A549 treated with CpdA at 1 μM for 4 hours (cell line): ENCODE data around the gene HSPB1. TPM values are rescaled to one million over a fixed set of nuclear protein-coding genes. Genes with fewer than 3 reads are reported as not detected.

Experiments used
- total RNA-seq: library from RNA; stranded (reverse); fragments of 200-300 nt; extraction: Qiagen RNA extraction; gene quantifications from 5 replicates; pipeline ENCODE4 v1.2.3, GENCODE V29; 2022; ENCODE audit warnings: low read depth

Gene HSPB1
- 602 to 1,069 TPM (median 1,036 TPM) in 5 replicates for total RNA-seq

DNA sequence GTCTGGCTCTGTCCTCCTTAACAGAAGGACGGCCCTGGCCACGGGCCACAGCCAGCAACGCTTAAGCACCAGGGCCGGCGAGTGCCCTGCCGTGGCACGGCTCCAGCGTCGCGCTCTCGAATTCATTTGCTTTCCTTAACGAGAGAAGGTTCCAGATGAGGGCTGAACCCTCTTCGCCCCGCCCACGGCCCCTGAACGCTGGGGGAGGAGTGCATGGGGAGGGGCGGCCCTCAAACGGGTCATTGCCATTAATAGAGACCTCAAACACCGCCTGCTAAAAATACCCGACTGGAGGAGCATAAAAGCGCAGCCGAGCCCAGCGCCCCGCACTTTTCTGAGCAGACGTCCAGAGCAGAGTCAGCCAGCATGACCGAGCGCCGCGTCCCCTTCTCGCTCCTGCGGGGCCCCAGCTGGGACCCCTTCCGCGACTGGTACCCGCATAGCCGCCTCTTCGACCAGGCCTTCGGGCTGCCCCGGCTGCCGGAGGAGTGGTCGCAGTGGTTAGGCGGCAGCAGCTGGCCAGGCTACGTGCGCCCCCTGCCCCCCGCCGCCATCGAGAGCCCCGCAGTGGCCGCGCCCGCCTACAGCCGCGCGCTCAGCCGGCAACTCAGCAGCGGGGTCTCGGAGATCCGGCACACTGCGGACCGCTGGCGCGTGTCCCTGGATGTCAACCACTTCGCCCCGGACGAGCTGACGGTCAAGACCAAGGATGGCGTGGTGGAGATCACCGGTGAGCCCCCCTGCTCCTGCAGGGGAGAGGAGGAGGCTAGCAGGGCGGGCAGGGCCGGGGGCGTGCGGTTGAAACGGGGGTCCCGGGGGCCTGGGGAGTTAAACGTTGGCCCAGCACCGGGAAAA, at the start of gene HSPB1:
TSS of gene HSPB1 (plus strand) at position 327 of the 855 bp plus-strand sequence. CDS start at position 367, 40 bp downstream.

Other genes starting within 250 kb of the HSPB1 start
- gene SRRM3, start 100.8 kb upstream of the HSPB1 start, total RNA-seq, result 5.6 to 8.2 TPM (median 7.6 TPM) in 5 replicates
- gene YWHAG, start 56.3 kb downstream of the HSPB1 start, total RNA-seq, result 220 to 242 TPM (median 225 TPM) in 5 replicates
- gene SSC4D, start 107.0 kb downstream of the HSPB1 start, total RNA-seq, result 0.41 to 1.7 TPM (median 1.3 TPM) in 5 replicates
- 18.4 to 22.7 TPM (median 20.0 TPM) in 5 replicates for gene ZP3, start 122.3 kb downstream of the HSPB1 start, total RNA-seq
- gene DTX2, start 159.0 kb downstream of the HSPB1 start, total RNA-seq, result 37.7 to 49.2 TPM (median 46.4 TPM) in 5 replicates
- gene UPK3B, start 207.9 kb downstream of the HSPB1 start, total RNA-seq, result 9.7 to 18.3 TPM (median 17.2 TPM) in 5 replicates
- gene SPDYE16, start 240.6 kb downstream of the HSPB1 start, total RNA-seq, result not detected in 5 replicates